ENCODE data around the gene KLHDC7A.

The KLHDC7A gene

DNA sequence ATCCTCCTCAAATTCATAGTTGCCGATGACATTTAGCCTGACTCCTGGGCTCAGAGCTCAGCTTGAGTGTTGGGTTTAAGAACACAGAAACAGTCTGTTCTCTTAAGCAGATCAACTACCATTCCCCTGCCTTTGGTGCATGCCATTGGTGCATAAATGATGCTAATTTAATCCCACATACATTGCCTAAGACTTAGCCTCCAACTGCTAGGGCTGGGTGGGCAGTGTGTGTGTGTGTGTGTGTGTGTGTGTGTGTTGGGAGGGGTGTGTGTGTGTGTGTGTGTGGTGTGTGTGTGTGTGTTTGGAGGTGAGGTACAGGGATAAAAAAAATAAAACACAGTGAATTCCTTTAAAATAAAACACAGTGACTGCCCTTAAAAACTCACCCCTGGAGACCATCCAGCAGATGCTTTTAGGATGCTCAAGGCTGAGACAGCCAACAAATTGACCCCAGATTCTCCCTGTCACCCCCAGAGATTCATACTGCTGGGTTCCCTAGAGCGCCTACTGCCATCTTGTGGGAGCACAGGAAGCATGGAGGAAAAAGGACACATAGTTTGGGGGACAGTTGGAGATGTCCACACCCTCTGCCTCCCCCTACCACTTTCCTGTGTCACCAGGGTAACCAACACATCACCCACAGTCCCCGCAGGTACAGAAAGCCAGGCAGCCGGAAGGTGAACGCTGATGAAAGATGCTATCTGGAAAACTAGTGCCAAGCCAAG lies 30.6 kb downstream of the KLHDC7A start:
- no peak for DNase-seq

DNA sequence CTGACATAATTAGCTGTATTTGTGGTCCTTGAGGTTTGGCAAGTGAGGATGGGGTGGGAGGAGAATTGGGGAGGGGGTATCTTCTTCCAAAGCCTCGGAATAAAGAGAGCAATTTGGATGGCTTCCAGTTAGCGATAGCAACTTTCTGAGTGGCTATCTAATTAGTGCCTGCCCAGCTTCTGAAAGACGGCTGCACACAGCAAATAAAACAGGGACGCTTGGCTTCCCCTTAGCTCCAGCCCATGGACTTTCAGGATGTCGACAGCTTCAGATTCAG lies 31.1 kb downstream of the KLHDC7A start:
- DNase-seq: no peak

DNA sequence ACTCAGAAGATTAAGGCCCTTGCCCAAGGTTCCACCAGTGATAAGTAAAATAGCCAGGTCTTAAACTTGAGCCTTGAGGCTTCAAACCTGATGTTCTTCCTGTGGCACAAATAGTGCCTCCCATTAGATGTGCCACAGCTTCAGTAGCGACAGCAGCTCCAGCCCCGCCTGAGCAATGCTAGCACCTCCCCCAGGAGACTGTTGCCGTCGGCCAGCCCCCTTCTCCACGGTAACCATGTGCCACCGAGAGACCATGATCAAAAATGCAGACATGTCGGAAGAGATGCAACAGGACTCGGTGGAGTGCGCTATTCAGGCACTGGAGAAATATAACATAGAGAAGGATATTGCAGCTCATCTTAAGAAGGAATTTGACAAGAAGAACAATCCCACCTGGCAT lies 32.2 kb downstream of the KLHDC7A start:
- DNase-seq: no peak

DNA sequence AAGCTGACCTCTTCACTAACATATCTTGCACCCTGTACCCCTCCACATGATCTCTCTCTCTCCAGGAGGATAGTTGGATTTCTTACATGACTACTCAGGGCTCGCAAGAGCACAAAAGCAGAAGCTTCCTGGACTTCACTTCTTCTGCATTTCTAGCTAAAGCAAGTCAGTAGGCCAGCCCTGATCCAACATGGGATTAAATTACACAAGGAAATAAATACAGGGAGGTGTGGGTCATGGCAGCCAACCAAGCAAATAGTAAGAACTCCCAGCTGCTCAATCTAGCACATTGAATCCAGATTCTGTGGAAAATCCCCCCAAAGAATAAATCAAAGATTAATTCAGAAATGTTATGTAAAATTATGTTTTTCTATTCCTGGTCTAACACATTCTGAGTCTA lies 33.3 kb downstream of the KLHDC7A start:
- DNase-seq: no peak

GRCh38 chr1:18515120-18515667 lies 34.5 kb downstream of the KLHDC7A start:
- DNase-seq: no peak

GRCh38 chr1:18516473-18516872 lies 35.7 kb downstream of the KLHDC7A start:
- DNase-seq: no peak

DNA sequence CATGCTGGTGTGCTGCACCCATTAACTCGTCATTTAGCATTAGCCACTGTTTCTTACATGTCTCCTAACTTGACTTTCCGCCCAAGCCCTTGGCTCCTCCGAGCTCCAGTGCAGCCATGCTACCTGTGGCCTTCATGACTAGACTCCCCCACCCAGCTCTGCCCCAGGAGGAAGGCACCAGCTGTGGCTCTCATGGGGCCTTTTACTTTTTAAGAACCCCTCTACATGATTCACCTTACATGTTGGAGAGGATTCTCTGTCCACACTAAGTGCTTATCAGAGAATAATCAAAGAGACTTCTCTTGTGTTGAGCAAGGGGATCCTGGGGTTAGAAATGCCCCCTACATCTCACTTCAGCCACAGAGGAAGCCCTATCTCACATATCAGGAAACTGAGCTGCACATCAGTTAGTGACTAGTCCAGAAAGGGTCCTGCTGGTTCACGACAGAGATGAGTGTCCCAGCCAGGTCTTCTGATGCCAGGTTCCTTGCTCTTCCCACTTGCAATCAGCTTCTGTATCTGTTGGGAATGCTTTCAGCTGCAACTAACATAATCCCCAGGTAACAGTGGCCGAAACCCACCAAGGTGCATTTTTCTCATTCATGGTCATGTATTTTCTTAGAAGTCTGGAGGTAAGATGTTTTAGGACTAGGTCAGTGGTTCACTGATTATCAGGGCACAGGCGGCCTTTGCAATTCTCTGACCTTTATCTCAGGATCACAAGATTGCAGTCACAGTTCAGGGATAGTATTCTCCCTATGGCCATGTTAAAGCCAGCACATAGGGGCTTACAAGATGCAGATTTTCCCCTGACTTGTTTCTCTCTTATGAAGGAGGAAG lies 45.9 kb downstream of the KLHDC7A start:
- DNase-seq: no peak

GRCh38 chr1:18527514-18527913 lies 46.8 kb downstream of the KLHDC7A start:
- DNase-seq: no peak

- no peak for DNase-seq
These were observed 47.2 kb downstream of the KLHDC7A start for GRCh38 chr1:18527921-18528320.

DNA sequence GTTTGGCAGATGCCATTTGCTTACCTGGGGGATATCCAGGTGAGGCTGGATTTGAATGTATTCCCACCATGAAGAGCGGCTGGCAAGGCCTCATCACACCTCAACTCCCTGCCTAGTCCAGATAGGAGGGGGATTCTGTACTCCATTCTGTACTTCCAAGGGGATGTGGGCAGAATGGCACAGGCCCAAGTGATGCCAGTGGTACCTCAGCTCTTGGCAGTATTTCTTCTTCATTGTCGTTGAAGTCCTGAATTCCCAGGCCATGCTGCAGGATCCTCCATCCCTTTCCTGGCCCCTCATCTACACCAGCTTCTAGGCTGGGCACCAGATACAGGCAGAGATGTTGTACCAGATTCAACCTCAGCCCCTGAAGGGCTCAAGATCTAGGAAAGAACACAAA lies 47.9 kb downstream of the KLHDC7A start:
- no peak for DNase-seq

- DNase-seq: no peak
These were observed 49.0 kb downstream of the KLHDC7A start for GRCh38 chr1:18529714-18530113.

GRCh38 chr1:18530587-18531502 lies 50.1 kb downstream of the KLHDC7A start:
- DNase-seq: no peak

GRCh38 chr1:18531503-18531845 lies 50.7 kb downstream of the KLHDC7A start:
- DNase-seq: no peak

- no peak for DNase-seq
These were observed 51.9 kb downstream of the KLHDC7A start for GRCh38 chr1:18532390-18533170.

DNA sequence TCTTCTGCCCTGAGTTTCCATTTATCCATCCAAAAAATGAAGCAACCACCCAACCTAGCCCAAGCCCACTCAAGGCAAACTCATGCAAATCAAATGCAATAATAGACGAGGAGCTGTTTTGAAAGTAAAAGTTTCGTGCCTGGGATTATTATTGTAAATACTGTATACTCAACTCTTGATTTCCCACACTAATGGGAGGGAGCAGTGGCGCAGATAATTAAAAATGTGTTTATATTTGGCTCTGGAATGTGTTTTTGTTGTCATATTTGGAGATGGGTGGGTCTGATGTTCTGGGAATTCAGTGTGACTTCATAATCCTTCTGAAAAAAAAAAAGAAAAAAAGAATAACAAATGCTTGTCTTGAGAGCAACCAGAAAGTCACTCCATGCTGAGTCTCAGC lies 52.5 kb downstream of the KLHDC7A start:
- no peak for DNase-seq

- DNase-seq: no peak
These were observed 54.1 kb downstream of the KLHDC7A start for GRCh38 chr1:18534810-18535205.
